GM23338 (cell line): ENCODE results near the gene CKS1B.

ENCODE experiments used
- CREB1 ChIP-seq: fragments of 250-450 bp; sonication (Bioruptor Pico); IDR thresholded peaks from 2 replicates; pipeline ENCODE4 v1.5.0; 2020; ENCODE audit warnings: low read depth, mild to moderate bottlenecking, moderate library complexity
- CTCF ChIP-seq, 2 experiments: fragments of 200-600 bp in 1 of 2; sonication (generic) in 1 of 2; conservative IDR thresholded peaks; 2 replicates each; pipeline versions ENCODE4 v1.5.1 to v1.6.1; 2016 to 2017; ENCODE audit warnings: antibody characterized with exemption in 2 of 2, low read depth in 2 of 2, mild to moderate bottlenecking in 2 of 2, moderate library complexity in 1 of 2
- ETS1 ChIP-seq: IDR thresholded peaks from 2 replicates; pipeline ENCODE4 v1.6.1; 2016; ENCODE audit warnings: antibody characterized with exemption
- EZH2 ChIP-seq: fragments of 200-600 bp; sonication (generic); IDR thresholded peaks from one replicate; pipeline ENCODE4 v1.8.0; 2017; ENCODE audit warnings: antibody characterized with exemption, mild to moderate bottlenecking, low read depth; ENCODE audit not compliant: unreplicated experiment
- EZH2phosphoT487 ChIP-seq: fragments of 200-600 bp; sonication (generic); IDR thresholded peaks from one replicate; pipeline ENCODE4 v1.8.1; 2018; ENCODE audit warnings: antibody characterized with exemption; ENCODE audit not compliant: unreplicated experiment
- JUNB ChIP-seq: IDR thresholded peaks from one replicate; pipeline ENCODE4 v1.6.1; 2016; ENCODE audit warnings: antibody characterized with exemption; ENCODE audit not compliant: unreplicated experiment
- NANOG ChIP-seq: IDR thresholded peaks from 2 replicates; pipeline ENCODE4 v1.6.1; 2016; ENCODE audit warnings: antibody characterized with exemption, borderline replicate concordance
- POLR2AphosphoS5 ChIP-seq: IDR thresholded peaks from 2 replicates; pipeline ENCODE4 v1.6.1; 2016; ENCODE audit warnings: antibody characterized with exemption, low read depth
- REST ChIP-seq: IDR thresholded peaks from one replicate; pipeline ENCODE4 v1.6.1; 2018; ENCODE audit warnings: antibody characterized with exemption; ENCODE audit not compliant: unreplicated experiment
- STAT1 ChIP-seq: IDR thresholded peaks from one replicate; pipeline ENCODE4 v1.6.1; 2016; ENCODE audit warnings: antibody characterized with exemption; ENCODE audit not compliant: unreplicated experiment
- ZNF114 ChIP-seq: fragments of 250-450 bp; sonication (Bioruptor Pico); IDR thresholded peaks from 2 replicates; pipeline ENCODE4 v1.5.0; 2020; ENCODE audit warnings: mild to moderate bottlenecking, moderate library complexity

- no peak for TF ChIP-seq CTCF (conservative IDR thresholded peaks at IDR 0.05; ENCODE audit: low read depth in 2 of 2)
- TF ChIP-seq EZH2: no peak
- TF ChIP-seq REST: no peak
- no peak for TF ChIP-seq ETS1
- TF ChIP-seq EZH2phosphoT487: no peak
- TF ChIP-seq POLR2AphosphoS5: no peak
- TF ChIP-seq CREB1 (CRISPR knock-in tag): no peak
- no peak for TF ChIP-seq JUNB
- TF ChIP-seq STAT1: no peak
- no peak for TF ChIP-seq ZNF114 (CRISPR knock-in tag)
- no peak for TF ChIP-seq NANOG
Measured at GRCh38 chr1:155009221-155009711, 34.8 kb downstream of the CKS1B start.
